Activated naive CD8-positive, alpha-beta T cell treated with anti-CD3 and anti-CD28 coated beads, Interleukin-2, amount 50 U/mL, for 24 hours (primary cell): ENCODE results near the gene PLA2G12A.
"Not testable (repeated sequence)": the region's sequence is repeated elsewhere in the genome, so short reads cannot be mapped to it uniquely, and the experiment has no call there.

Experiments used
- ATAC-seq: fragments of 150-1000 bp; cut with Tn5 transposase; one replicate; pipeline ENCODE4 v1.10.0; 2021
- DNase-seq: peaks from one replicate; pipeline ENCODE4 v3.0.0; 2021
- H3K27ac Mint-ChIP-seq: one replicate; pipeline ENCODE4 v1.8.0; 2021; ENCODE audit warnings: mild to moderate bottlenecking, mixed read lengths
- H3K27me3 Mint-ChIP-seq: one replicate; pipeline ENCODE4 v1.8.0; 2021; ENCODE audit warnings: mixed read lengths
- H3K36me3 Mint-ChIP-seq: one replicate; pipeline ENCODE4 v1.8.0; 2021; ENCODE audit warnings: low read depth, mixed read lengths
- H3K4me1 Mint-ChIP-seq: one replicate; pipeline ENCODE4 v1.8.0; 2021; ENCODE audit warnings: mixed read lengths
- H3K4me3 Mint-ChIP-seq: one replicate; pipeline ENCODE4 v1.8.0; 2021; ENCODE audit warnings: mild to moderate bottlenecking, moderate library complexity, mixed read lengths
- H3K9me3 Mint-ChIP-seq: one replicate; pipeline ENCODE4 v1.8.0; 2021; ENCODE audit warnings: mixed read lengths

PLA2G12A gene

GRCh38 chr4:109703664-109704361 lies 26.1 kb downstream of the PLA2G12A start:
- ATAC-seq (no peak), DNase-seq (no peak)
- Mint-ChIP-seq H3K27me3 (no peaks in the 10 kb centered on the region), H3K36me3 (peaks cover 4% of the 10 kb centered on the region), H3K4me1 (peaks cover 21% of the 10 kb centered on the region), H3K9me3 (no peaks in the 10 kb centered on the region), H3K4me3 (peak overlapping the region; percentile 87), H3K27ac (peak overlapping the region; percentile 78)

GRCh38 chr4:109702950-109703663 lies 26.8 kb downstream of the PLA2G12A start, which contains the start of gene CASP6:
Gene CASP6 (minus strand): TSS chr4:109703445. CDS start chr4:109703395, 50 bp downstream.
- H3K4me1 Mint-ChIP-seq: peaks cover 21% of the 10 kb centered on the region
- DNase-seq (peak; percentile 71), ATAC-seq (peak; percentile 85)
- H3K4me3 Mint-ChIP-seq: peak within 1 kb of the TSS; percentile 87
- peak within 1 kb of the TSS; percentile 78 for H3K27ac Mint-ChIP-seq
- H3K9me3 Mint-ChIP-seq: no peaks in the 10 kb centered on the region
- no peaks in the 10 kb centered on the region for H3K27me3 Mint-ChIP-seq
- H3K36me3 Mint-ChIP-seq: peaks cover 4% of the 10 kb centered on the region

DNA sequence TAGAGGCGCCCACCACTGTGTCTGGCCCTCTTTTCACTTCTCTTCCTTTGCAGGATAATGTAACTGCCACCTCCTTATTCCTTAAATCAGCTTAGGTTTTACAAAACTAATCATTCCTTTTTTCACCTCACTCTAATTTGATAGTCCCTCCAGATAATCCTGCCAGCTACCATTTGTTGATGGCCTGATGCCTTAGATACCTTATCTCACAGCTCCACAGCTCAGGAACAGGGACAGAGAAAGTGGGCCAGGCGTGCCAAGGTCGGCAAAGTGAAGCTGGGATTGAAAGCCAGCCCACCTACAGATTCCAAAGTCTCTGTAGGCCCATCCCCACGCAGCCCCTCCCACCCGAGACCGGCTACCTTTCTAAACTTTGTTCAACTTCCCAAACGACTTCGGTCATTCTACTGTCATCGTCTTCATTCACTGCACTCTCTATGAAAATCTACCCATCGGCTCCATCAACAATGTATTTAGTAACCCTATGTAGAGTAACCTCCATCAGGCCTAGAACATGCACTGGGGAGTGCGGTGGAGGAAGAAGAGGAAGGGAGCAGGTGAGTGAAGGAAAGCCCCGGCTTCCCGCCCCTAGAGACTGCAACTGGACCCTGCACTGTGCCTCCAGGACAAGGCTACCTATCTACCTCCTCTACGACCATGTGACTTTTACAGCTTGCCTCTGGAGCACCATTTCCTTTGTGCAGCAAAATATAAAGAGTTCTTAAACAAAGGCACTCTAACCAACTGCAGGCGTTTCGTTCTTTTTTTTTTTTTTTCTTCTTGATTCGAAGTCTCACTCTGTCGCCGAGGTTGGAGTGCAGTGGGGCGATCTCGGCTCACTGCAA lies 28.1 kb downstream of the PLA2G12A start:
- peaks cover 11% of the 10 kb centered on the region for H3K36me3 Mint-ChIP-seq
- DNase-seq (no peak), ATAC-seq (no peak)
- H3K9me3 Mint-ChIP-seq: no peaks in the 10 kb centered on the region
- no peaks in the 10 kb centered on the region for H3K27me3 Mint-ChIP-seq
- H3K4me1 Mint-ChIP-seq: peaks cover 21% of the 10 kb centered on the region
- H3K4me3 Mint-ChIP-seq: peak overlapping the region; percentile 87
- peak overlapping the region; percentile 78 for H3K27ac Mint-ChIP-seq

GRCh38 chr4:109699553-109700225 lies 30.2 kb downstream of the PLA2G12A start:
- DNase-seq (no peak), ATAC-seq (no peak)
- no peak overlapping the region for H3K4me3 Mint-ChIP-seq
- H3K36me3 Mint-ChIP-seq: peaks cover 13% of the 10 kb centered on the region
- peaks cover 21% of the 10 kb centered on the region for H3K4me1 Mint-ChIP-seq
- H3K27me3 Mint-ChIP-seq: no peaks in the 10 kb centered on the region
- no peaks in the 10 kb centered on the region for H3K9me3 Mint-ChIP-seq
- H3K27ac Mint-ChIP-seq: no peak overlapping the region

DNA sequence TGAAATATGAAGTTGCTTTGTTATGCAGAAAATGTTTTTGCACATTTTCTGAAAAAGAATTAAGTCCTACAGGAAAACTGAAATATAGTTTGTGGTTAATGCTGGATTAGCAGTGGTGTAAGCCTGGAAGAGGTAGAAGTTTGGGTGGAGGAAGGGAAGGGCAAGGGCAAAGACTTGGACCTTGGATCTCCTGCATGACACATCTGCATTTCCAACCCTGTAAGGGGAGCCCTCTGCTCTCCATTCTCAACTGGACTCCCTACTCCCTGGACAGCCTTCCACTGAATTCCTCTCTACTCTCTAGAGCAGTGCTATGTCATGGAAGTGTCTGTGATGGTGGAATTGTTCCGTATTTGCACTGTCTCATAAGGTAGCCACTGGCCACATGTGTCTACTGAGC lies 31.2 kb downstream of the PLA2G12A start:
- no peak overlapping the region for H3K4me3 Mint-ChIP-seq
- H3K9me3 Mint-ChIP-seq: no peaks in the 10 kb centered on the region
- H3K27ac Mint-ChIP-seq: no peak overlapping the region
- H3K27me3 Mint-ChIP-seq: no peaks in the 10 kb centered on the region
- ATAC-seq: no peak
- peaks cover 16% of the 10 kb centered on the region for H3K4me1 Mint-ChIP-seq
- peaks cover 20% of the 10 kb centered on the region for H3K36me3 Mint-ChIP-seq
- DNase-seq: no peak

- DNase-seq: no peak
Measured at GRCh38 chr4:109691411-109691920, 38.4 kb downstream of the PLA2G12A start.

DNA sequence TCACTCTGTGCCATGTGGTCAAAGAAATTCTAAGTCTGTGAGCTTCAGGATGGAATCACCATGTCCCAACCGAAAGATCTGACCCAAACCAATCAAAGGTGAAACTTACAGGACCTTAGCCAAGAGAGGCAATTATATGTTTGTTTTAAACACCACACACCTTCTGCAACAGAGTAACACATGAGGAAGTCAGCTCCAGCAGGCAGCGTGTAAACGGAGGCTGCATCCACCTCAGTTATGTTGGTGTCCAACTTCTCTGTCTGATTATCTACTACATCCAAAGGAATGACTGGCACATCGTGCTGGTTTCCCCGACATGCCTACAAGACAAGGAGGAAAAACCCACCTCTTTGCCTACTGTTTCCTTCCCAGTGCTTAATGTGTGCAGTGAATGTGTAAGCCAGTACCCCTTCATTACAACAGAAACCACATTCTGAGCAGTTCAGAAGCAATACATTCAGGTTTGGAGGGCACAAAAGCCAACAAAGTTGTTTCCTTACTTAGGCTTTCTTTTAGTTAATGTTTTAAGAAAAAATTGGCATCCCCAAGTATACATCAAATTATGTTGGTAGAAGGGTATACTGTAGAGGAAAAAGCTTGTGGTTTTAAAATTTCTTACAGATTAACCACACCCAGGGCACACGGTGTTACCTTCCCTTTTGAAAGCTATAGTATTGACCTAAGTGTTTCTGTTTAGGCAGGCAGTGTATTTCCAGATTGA lies 39.0 kb downstream of the PLA2G12A start:
- DNase-seq: no peak
- H3K27me3 Mint-ChIP-seq: no peaks in the 10 kb centered on the region
- no peaks in the 10 kb centered on the region for H3K9me3 Mint-ChIP-seq
- H3K36me3 Mint-ChIP-seq: peaks cover 57% of the 10 kb centered on the region
- peak overlapping the region; percentile 70 for H3K27ac Mint-ChIP-seq
- peaks cover 31% of the 10 kb centered on the region for H3K4me1 Mint-ChIP-seq
- H3K4me3 Mint-ChIP-seq: peak overlapping the region; percentile 1
- ATAC-seq: peak; percentile 86

More at GRCh38 chr4:109691411-109691920, 38.4 kb downstream of the PLA2G12A start:
- H3K36me3 Mint-ChIP-seq: peaks cover 57% of the 10 kb centered on the region
- peaks cover 31% of the 10 kb centered on the region for H3K4me1 Mint-ChIP-seq
- no peaks in the 10 kb centered on the region for H3K27me3 Mint-ChIP-seq
- ATAC-seq: peak; percentile 72
- peak overlapping the region; percentile 70 for H3K27ac Mint-ChIP-seq
- H3K4me3 Mint-ChIP-seq: no peak overlapping the region
- H3K9me3 Mint-ChIP-seq: no peaks in the 10 kb centered on the region

- no peak overlapping the region for H3K4me3 Mint-ChIP-seq
- DNase-seq (no peak), ATAC-seq (no peak)
- H3K4me1 Mint-ChIP-seq: peaks cover 17% of the 10 kb centered on the region
- no peaks in the 10 kb centered on the region for H3K27me3 Mint-ChIP-seq
- peaks cover 43% of the 10 kb centered on the region for H3K36me3 Mint-ChIP-seq
- H3K27ac Mint-ChIP-seq: no peak overlapping the region
- no peaks in the 10 kb centered on the region for H3K9me3 Mint-ChIP-seq
Measured at GRCh38 chr4:109684727-109685126, 45.1 kb downstream of the PLA2G12A start.

DNA sequence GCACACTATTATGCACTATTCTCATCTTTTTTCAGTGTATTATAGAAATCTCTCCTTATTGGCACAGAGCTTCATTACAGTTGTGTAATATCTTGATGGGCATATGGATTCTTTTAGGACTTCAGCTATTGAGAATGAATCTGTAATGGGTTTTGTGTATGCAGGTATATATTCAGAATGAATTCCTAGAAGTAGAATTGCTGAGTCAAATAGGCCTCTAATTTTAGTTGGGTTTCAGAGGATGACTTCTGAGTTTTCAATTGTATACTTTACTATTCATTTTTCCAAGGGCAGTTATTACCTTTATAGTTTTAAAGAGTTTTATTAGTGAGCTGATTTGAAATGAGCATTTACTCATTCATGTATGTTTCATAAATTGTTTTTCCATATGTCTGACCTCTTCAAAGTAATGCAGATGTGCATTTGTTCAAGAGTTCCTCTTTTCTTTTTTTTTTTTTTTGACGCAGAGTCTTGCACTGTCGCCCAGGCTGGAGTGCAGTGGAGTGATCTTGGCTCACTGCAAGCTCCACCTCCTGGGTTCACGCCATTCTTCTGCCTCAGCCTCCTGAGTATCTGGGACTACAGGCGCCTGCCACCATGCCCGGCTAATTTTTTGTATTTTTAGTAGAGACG lies 46.1 kb downstream of the PLA2G12A start:
- no peaks in the 10 kb centered on the region for H3K9me3 Mint-ChIP-seq
- peak overlapping the region; percentile 33 for H3K27ac Mint-ChIP-seq
- peaks cover 35% of the 10 kb centered on the region for H3K36me3 Mint-ChIP-seq
- ATAC-seq (no peak), DNase-seq (no peak)
- no peak overlapping the region for H3K4me3 Mint-ChIP-seq
- no peaks in the 10 kb centered on the region for H3K27me3 Mint-ChIP-seq
- peaks cover 15% of the 10 kb centered on the region for H3K4me1 Mint-ChIP-seq

DNA sequence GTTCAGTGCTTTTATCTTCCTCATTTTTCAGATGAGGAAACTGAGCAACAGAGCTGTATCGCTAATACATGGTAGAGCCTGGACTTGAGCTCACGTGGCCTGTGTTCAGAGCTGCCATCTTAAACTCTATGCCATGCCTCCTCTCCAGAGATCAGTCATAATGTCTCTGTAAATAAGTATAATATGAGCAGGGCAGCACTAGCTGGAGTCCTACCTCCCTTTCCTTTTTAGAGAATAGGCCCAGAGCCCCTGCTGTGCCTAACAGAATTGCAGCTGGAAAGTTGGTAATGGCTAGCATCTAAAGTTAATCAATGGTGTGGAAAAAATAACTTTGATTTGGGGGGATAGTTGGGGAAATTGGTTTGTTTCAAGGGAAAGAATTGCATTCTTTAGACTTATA lies 47.0 kb downstream of the PLA2G12A start:
- peaks cover 30% of the 10 kb centered on the region for H3K36me3 Mint-ChIP-seq
- H3K27ac Mint-ChIP-seq: no peak overlapping the region
- ATAC-seq: no peak

DNA sequence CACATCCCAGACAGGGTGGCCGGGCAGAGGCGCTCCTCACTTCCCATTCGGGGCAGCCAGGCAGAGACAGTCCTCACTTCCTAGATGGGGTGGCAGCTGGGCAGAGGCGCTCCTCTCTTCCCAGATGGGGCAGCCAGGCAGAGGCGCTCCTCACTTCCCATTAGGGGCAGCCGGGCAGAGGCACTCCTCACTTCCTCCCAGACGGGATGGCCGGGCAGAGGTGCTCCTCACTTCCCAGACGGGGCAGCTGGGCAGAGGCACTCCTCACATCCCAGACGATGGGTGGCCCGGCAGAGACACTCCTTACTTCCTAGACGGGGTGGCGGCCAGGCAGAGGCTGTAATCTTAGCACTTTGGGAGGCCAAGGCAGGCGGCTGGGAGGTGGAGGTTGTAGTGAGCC lies 50.9 kb downstream of the PLA2G12A start:
- peaks cover 26% of the 10 kb centered on the region for H3K4me1 Mint-ChIP-seq
- H3K4me3 Mint-ChIP-seq, H3K27ac Mint-ChIP-seq, H3K9me3 Mint-ChIP-seq, DNase-seq, H3K27me3 Mint-ChIP-seq, ATAC-seq: not testable (repeated sequence)
- H3K36me3 Mint-ChIP-seq: peaks cover 20% of the 10 kb centered on the region

More for the DNA sequence above, 47.0 kb downstream of the PLA2G12A start:
- H3K27me3 Mint-ChIP-seq: no peaks in the 10 kb centered on the region
- no peak for DNase-seq
- H3K4me1 Mint-ChIP-seq: peaks cover 15% of the 10 kb centered on the region
- H3K9me3 Mint-ChIP-seq: no peaks in the 10 kb centered on the region
- H3K4me3 Mint-ChIP-seq: no peak overlapping the region

DNA sequence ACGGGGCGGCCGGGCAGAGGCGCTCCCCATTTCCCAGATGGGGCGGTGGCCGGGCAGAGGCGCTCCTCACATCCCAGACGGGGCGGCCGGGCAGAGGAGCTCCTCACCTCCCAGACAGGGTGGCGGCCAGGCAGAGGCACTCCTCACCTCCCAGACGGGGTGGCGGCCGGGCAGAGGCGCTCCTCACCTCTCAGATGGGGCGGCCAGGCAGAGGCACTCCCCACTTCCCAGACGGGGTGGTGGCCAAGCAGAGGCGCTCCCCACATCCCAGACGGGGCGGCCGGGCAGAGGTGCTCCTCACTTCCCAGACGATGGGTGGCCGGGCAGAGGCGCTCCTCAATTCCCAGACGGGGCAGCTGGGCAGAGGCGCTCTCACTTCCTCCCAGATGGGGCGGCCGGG lies 51.4 kb downstream of the PLA2G12A start:
- H3K9me3 Mint-ChIP-seq, DNase-seq, H3K27me3 Mint-ChIP-seq, H3K27ac Mint-ChIP-seq, H3K4me3 Mint-ChIP-seq, ATAC-seq: not testable (repeated sequence)
- Mint-ChIP-seq H3K36me3 (peaks cover 23% of the 10 kb centered on the region), H3K4me1 (peaks cover 21% of the 10 kb centered on the region)

DNA sequence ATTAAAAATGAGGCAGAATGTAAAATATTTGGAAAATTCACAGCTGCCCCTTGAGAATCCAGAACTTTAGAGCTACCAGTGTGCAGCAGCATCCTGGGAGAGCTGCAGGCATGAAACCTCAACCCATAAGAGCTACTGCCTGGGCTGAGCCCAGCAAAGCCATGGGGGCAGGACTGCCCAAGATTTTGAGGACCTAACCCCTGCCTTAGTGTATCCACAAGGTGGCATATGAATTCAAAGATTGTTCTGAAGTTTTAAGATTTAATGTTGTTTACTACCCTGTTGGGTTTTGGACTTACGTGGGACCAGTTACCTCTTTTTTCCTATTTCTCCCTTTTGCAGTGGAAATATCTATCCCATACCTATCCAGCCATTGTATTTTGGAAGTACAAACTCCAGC lies 53.0 kb downstream of the PLA2G12A start:
- H3K27me3 Mint-ChIP-seq: no peaks in the 10 kb centered on the region
- H3K36me3 Mint-ChIP-seq: peaks cover 30% of the 10 kb centered on the region
- no peak overlapping the region for H3K27ac Mint-ChIP-seq
- H3K9me3 Mint-ChIP-seq: peaks cover under 1% of the 10 kb centered on the region
- no peak overlapping the region for H3K4me3 Mint-ChIP-seq
- DNase-seq (no peak), ATAC-seq (no peak)
- H3K4me1 Mint-ChIP-seq: peaks cover 18% of the 10 kb centered on the region
